GM13976 (cell line): ENCODE data around the gene ITIH4.

Experiments
- DNase-seq: peaks from one replicate; pipeline ENCODE4 v3.0.0; 2012; ENCODE audit warnings: low spot score
- in situ Hi-C: fragments of 300-500 bp; cut with MboI; formaldehyde crosslinking; loops from one replicate; pipeline ENCODE4 v1.12.0; 2022; ENCODE audit warnings: low sequenced_read_pairs, mixed read lengths, inconsistent platforms; ENCODE audit not compliant: unreplicated experiment
- TF ChIP-seq, protein P1 (sequence below): IDR thresholded peaks from 2 replicates; pipeline ENCODE4 v1.5.1; 2012; ENCODE audit warnings: borderline replicate concordance, mild to moderate bottlenecking; ENCODE audit not compliant: insufficient read depth; ENCODE audit errors: extremely low read depth, missing control alignments, control extremely low read depth

ITIH4 gene

DNA sequence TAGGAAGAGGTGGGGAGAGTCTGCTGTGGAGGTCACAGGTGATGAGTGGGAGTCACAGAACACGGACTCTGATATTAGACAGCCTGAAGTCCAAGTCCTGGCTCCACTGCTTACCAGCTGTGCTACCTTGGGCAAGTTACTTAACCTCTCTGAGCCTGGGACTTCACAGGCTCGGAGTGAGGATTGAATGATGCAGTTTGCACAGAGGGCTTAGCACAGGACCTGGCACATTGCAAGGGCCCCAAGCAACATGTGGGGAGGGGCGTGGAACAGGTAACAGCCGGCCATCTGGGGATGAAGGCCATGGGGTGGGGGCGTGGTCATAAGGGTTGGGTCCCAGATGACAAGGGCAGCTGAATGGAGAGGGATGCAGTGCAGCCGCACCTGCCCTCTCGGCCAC lies 40.1 kb downstream of the ITIH4 start:
- DNase-seq: no peak
- TF ChIP-seq, protein P1, sequence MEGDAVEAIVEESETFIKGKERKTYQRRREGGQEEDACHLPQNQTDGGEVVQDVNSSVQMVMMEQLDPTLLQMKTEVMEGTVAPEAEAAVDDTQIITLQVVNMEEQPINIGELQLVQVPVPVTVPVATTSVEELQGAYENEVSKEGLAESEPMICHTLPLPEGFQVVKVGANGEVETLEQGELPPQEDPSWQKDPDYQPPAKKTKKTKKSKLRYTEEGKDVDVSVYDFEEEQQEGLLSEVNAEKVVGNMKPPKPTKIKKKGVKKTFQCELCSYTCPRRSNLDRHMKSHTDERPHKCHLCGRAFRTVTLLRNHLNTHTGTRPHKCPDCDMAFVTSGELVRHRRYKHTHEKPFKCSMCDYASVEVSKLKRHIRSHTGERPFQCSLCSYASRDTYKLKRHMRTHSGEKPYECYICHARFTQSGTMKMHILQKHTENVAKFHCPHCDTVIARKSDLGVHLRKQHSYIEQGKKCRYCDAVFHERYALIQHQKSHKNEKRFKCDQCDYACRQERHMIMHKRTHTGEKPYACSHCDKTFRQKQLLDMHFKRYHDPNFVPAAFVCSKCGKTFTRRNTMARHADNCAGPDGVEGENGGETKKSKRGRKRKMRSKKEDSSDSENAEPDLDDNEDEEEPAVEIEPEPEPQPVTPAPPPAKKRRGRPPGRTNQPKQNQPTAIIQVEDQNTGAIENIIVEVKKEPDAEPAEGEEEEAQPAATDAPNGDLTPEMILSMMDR: no peak
- in situ Hi-C loops: no loop called here

DNA sequence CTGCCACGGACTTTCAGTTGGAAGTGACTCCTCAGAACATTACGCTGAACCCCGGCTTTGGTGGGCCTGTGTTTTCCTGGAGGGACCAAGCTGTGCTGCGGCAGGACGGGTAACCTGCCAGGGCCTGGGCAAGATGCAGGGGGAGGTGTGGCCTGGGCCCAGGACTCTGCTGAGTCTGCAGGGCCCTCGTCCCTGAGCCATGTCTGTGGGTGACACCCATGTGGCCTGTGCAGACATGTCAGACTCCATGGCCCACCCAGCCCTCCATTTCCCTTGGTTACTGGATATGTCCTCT lies 40.8 kb downstream of the ITIH4 start:
- DNase-seq: no peak
- in situ Hi-C loops: no loop called here
- TF ChIP-seq, protein P1: no peak

DNA sequence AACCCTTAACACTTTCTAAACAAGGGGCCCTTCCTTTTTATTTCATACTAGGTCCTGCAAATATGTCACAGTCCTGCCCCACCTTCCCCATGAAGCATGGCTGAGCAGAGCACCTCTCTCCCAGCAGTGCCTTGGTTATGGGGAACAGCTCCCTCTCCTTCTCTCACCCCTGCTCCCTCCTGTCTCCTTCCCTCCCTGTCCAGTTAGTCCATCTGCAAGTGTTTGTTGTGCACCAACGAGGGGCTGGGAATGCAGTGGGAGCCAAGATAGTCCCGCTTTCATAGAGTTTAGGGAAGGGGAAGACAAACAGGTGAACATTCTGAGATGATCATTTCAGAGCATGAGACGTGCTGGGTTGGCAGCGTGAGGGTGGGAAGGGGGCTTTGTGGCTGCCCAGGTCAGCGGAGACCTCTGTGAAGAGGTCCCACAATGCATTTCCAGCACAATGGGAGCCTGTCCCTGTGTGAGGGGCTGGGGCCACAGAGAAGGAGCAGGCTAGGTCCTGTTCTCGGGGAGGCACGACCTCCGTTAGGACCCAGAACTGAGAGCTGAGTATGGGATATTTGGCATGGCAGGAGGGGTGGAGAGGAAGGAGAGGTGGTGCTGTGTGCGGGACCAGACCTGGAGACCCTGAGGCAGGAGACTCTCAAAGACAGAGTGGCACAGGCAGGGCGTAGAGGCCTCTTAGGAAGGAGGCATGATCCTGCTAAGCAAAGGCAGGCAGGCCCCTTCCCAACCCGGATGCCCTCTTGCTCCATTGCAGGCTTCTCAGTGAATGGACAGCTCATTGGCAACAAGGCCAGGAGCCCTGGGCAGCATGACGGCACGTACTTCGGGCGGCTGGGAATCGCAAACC lies 41.4 kb downstream of the ITIH4 start:
- TF ChIP-seq, protein P1: no peak
- no peak for DNase-seq
- in situ Hi-C loops: no loop called here

DNA sequence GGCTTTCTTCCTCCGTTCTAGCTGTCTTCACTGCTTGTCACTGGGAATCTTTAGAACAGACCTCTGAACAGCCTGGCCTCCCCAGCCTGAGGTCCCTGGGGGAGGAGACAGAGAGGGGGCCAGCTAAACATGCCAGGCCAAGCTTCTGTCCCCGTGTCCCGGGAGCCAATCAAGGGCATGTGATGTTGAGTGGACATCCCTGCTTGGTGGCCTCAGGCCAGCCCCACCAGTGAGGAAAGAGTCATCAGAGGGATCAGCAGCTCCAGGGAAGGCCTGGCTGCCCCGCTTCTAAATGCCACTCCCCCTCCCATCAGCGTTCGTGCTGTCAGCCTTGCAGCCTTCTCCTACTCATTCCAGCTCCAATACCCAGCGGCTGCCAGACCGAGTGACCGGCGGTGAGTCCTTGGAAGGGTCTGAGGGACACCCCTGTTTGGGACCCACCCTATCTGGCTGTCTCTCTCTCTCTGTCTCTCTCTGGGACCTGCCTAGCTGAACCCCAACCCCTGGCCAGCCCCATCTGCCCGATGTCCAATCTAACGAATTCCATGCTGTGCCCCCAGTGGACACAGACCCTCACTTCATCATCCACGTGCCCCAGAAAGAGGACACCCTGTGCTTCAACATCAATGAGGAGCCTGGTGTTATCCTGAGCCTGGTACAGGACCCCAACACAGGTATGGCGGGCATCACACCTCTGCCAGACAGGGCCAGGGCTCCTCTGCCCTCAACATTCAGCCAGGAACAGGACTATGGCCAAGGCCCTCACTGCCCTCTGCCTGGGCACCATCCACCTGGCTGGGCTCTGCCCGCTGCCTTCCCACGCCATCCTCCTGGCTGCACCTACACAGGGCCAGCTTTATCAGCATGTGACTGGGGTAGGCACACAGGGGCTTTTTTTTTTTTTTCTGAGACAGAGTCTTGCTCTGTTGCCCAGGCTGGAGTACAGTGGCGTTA lies 42.5 kb downstream of the ITIH4 start:
- TF ChIP-seq, protein P1: no peak
- in situ Hi-C loops: no loop called here
- DNase-seq: no peak

DNA sequence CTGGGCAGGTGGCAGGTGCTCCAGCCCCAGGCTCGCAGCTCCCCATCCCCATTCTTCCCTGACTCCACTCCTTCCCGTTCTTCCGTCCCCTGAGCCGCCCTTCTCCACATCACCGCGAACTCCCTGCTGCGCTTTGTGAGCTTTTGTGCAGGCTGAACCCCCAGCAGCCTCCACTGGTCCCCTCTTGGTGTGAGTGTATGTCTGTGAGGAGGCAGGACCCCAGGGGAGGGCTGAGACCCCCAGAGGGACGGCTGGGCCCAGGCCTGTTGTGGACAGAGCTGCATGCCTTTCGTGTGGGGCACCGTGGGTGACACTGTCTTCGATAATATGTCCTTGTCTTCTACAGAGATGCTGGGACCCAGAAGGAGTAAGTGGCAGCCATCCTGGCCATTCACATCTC lies 43.2 kb downstream of the ITIH4 start:
- DNase-seq: no peak
- TF ChIP-seq, protein P1: no peak
- in situ Hi-C loops: no loop called here

DNA sequence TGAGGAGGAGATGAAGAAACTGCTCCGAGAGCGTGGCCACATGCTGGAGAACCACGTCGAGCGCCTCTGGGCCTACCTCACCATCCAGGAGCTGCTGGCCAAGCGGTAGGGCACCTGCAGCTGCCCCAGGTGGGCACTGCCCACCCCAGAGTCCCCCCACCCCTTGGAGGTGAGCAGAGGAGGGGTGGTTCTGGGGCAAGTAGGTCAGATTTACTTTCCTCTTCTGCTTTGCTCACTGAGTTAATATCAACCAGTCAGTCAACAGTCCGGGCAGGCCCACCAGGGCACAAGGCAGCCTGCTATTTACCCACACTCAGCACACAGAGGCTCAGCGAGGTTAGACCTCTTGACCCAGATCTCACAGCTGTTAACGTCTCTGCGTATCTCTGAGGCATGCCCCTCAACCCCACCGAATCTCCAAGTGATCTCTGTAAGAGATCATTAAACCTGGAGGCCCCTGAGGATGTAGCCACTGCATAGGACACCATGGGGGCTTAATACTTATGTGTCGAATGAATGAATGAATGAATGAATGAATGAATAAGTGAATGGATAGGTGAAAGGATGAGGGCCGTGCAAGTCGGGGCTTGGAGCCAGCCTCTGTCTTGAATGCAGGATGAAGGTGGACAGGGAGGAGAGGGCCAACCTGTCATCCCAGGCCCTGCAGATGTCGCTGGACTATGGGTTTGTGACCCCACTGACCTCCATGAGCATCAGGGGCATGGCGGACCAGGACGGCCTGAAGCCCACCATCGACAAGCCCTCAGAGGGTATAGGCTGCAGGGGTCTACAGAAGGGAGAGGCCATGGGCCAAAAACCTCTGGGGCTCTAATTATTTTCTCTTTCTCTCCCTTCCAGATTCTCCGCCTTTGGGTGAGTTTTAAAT lies 43.9 kb downstream of the ITIH4 start:
- DNase-seq: no peak
- TF ChIP-seq, protein P1: no peak
- in situ Hi-C loops: no loop called here
